Fibroblast of pulmonary artery (primary cell): ENCODE measurements around the gene ACOT8.

Experiments
- DNase-seq: peaks from one replicate; pipeline ENCODE4 v3.0.0-alpha.2; 2010; ENCODE audit warnings: low read depth
- H3K4me3 ChIP-seq: replicated peaks from 2 replicates; pipeline ENCODE4 v1.5.1; 2011; ENCODE audit warnings: low read depth, mild to moderate bottlenecking, control low read depth, low read length, moderate library complexity
- CTCF ChIP-seq: IDR thresholded peaks from 2 replicates; pipeline ENCODE4 v1.5.1; 2011; ENCODE audit warnings: mild to moderate bottlenecking, control low read depth, low read length, inconsistent platforms; ENCODE audit errors: missing control alignments

ACOT8 gene

GRCh38 chr20:45860560-45861220, 3.5 kb upstream of the ACOT8 start:
- no peak for TF ChIP-seq CTCF
- H3K4me3 ChIP-seq = no peak overlapping the region
- DNase-seq = no peak

- no peak overlapping the region for H3K4me3 ChIP-seq
- TF ChIP-seq CTCF = no peak
- no peak for DNase-seq
These were observed 2.7 kb upstream of the ACOT8 start for GRCh38 chr20:45859916-45860315.

- no peak for TF ChIP-seq CTCF
- DNase-seq = no peak
- peak overlapping the region; percentile 73 for H3K4me3 ChIP-seq
These were observed 657 bp upstream of the ACOT8 start for GRCh38 chr20:45857882-45858216.

- no peak for TF ChIP-seq CTCF
- DNase-seq = no peak
- H3K4me3 ChIP-seq = no peak overlapping the region
These were observed 3.7 kb downstream of the ACOT8 start for GRCh38 chr20:45853484-45853883.

GRCh38 chr20:45852326-45852725, 4.9 kb downstream of the ACOT8 start:
- no peak for TF ChIP-seq CTCF
- DNase-seq = no peak
- no peak overlapping the region for H3K4me3 ChIP-seq

GRCh38 chr20:45851501-45851900, 5.7 kb downstream of the ACOT8 start:
- TF ChIP-seq CTCF = no peak
- no peak for DNase-seq

GRCh38 chr20:45850926-45851325, 6.3 kb downstream of the ACOT8 start:
- no peak for DNase-seq
- TF ChIP-seq CTCF = no peak
- no peak overlapping the region for H3K4me3 ChIP-seq

More at GRCh38 chr20:45851501-45851900, 5.7 kb downstream of the ACOT8 start:
- no peak overlapping the region for H3K4me3 ChIP-seq
